MM.1S (cell line): ENCODE data around the gene ZPBP2.

Source experiments
- DNase-seq: peaks from one replicate; pipeline ENCODE4 v3.0.0-alpha.2; 2015
- H2AFZ ChIP-seq: fragments of 300-600 bp; sonication (generic); 2 replicates; pipeline ENCODE4 v1.6.0; 2016; ENCODE audit warnings: antibody characterized with exemption, low read length
- H3F3A ChIP-seq: fragments of 300-600 bp; sonication (generic); 2 replicates; pipeline ENCODE4 v1.6.1; 2016; ENCODE audit warnings: mild to moderate bottlenecking, antibody characterized with exemption, low read length, moderate library complexity, mixed read lengths; ENCODE audit not compliant: insufficient read depth
- H3K27ac ChIP-seq: fragments of 300-600 bp; sonication (generic); 2 replicates; pipeline ENCODE4 v1.5.1; 2016; ENCODE audit warnings: mild to moderate bottlenecking, low read length
- H3K27me3 ChIP-seq: fragments of 300-600 bp; sonication (generic); replicated peaks from 2 replicates; pipeline ENCODE4 v1.6.0; 2016; ENCODE audit warnings: low read length; ENCODE audit not compliant: insufficient read depth
- H3K36me3 ChIP-seq: fragments of 300-600 bp; sonication (generic); replicated peaks from 2 replicates; pipeline ENCODE4 v1.6.1; 2016; ENCODE audit warnings: mild to moderate bottlenecking, low read length, mixed read lengths; ENCODE audit not compliant: insufficient read depth
- H3K4me1 ChIP-seq: fragments of 300-600 bp; sonication (generic); 2 replicates; pipeline ENCODE4 v1.6.1; 2016; ENCODE audit warnings: low read length, mixed read lengths
- H3K4me2 ChIP-seq: fragments of 300-600 bp; sonication (generic); 2 replicates; pipeline ENCODE4 v1.6.0; 2016; ENCODE audit warnings: low read depth, low read length
- H3K4me3 ChIP-seq: fragments of 300-600 bp; sonication (generic); 2 replicates; pipeline ENCODE4 v1.5.1; 2016; ENCODE audit warnings: low read length, mixed read lengths
- H3K79me2 ChIP-seq: fragments of 300-600 bp; sonication (generic); 2 replicates; pipeline ENCODE4 v1.6.1; 2016; ENCODE audit warnings: mixed run types, low read length, mixed read lengths
- H3K9ac ChIP-seq: fragments of 300-600 bp; sonication (generic); 2 replicates; pipeline ENCODE4 v1.6.1; 2016; ENCODE audit warnings: low read length, mixed read lengths
- H3K9me2 ChIP-seq: fragments of 300-600 bp; sonication (generic); replicated peaks from 2 replicates; pipeline ENCODE4 v1.6.1; 2016; ENCODE audit warnings: mild to moderate bottlenecking, low read length, mixed read lengths; ENCODE audit not compliant: insufficient read depth
- H3K9me3 ChIP-seq: fragments of 300-600 bp; sonication (generic); replicated peaks from 2 replicates; pipeline ENCODE4 v1.6.1; 2016; ENCODE audit warnings: mild to moderate bottlenecking, low read length, mixed read lengths; ENCODE audit not compliant: insufficient read depth
- H4K20me1 ChIP-seq: fragments of 300-600 bp; sonication (generic); 2 replicates; pipeline ENCODE4 v1.6.1; 2016; ENCODE audit warnings: mild to moderate bottlenecking, low read length, moderate library complexity, mixed read lengths; ENCODE audit not compliant: insufficient read depth
- CTCF ChIP-seq: fragments of 300-600 bp; sonication (generic); IDR thresholded peaks from 2 replicates; pipeline ENCODE4 v1.5.1; 2016; ENCODE audit warnings: antibody characterized with exemption, low read length, mixed read lengths
- EZH2 ChIP-seq: fragments of 300-600 bp; sonication (generic); optimal IDR thresholded peaks from 2 replicates; pipeline ENCODE3; 2017; ENCODE audit warnings: low read depth, mild to moderate bottlenecking, antibody characterized with exemption, low read length, mixed read lengths
- EZH2phosphoT487 ChIP-seq: fragments of 300-600 bp; sonication (generic); IDR thresholded peaks from 2 replicates; pipeline ENCODE4 v1.6.1; 2018; ENCODE audit warnings: antibody characterized with exemption, low read length

ZPBP2 gene

GRCh38 chr17:39863244-39863917 lies 4.6 kb upstream of the ZPBP2 start:
- no peaks in the 10 kb centered on the region; the same call in 1 of the 2 replicates for H3K36me3 ChIP-seq
- H4K20me1 ChIP-seq: no peaks in the 10 kb centered on the region
- peaks cover 55% of the 10 kb centered on the region for H3F3A ChIP-seq
- peaks cover 39% of the 10 kb centered on the region for H3K4me1 ChIP-seq
- H3K79me2 ChIP-seq: peaks cover 69% of the 10 kb centered on the region
- peak overlapping the region; percentile 95 for H3K9ac ChIP-seq
- H3K4me2 ChIP-seq: peak overlapping the region; percentile 91
- H3K9me2 ChIP-seq: no peaks in the 10 kb centered on the region
- peak overlapping the region; percentile 98 for H3K27ac ChIP-seq
- no peaks in the 10 kb centered on the region for H3K27me3 ChIP-seq
- H3K9me3 ChIP-seq: no peaks in the 10 kb centered on the region
- H3K4me3 ChIP-seq: peak overlapping the region; percentile 86
- DNase-seq: no peak
- no peak overlapping the region for H2AFZ ChIP-seq
- TF ChIP-seq CTCF (no peak), EZH2phosphoT487 (no peak), EZH2 (no peak)

GRCh38 chr17:39863918-39864746 lies 3.9 kb upstream of the ZPBP2 start, which contains the start of gene IKZF3:
Gene IKZF3, minus strand, starts transcription at chr17:39864312. Its CDS starts 186 bp downstream, at chr17:39864126.
- H3K4me1 ChIP-seq: peaks cover 39% of the 10 kb centered on the region
- H4K20me1 ChIP-seq: no peaks in the 10 kb centered on the region
- H3K9ac ChIP-seq: peak within 1 kb of the TSS; percentile 95
- peaks cover 62% of the 10 kb centered on the region for H3K79me2 ChIP-seq
- no peaks in the 10 kb centered on the region for H3K9me3 ChIP-seq
- H3K27ac ChIP-seq: peak within 1 kb of the TSS; percentile 98
- peak; percentile 56 for TF ChIP-seq CTCF
- no peak for TF ChIP-seq EZH2
- no peak for TF ChIP-seq EZH2phosphoT487
- peak within 1 kb of the TSS; percentile 86 for H3K4me3 ChIP-seq
- H3K9me2 ChIP-seq: no peaks in the 10 kb centered on the region
- peaks cover 60% of the 10 kb centered on the region for H3F3A ChIP-seq
- no peaks in the 10 kb centered on the region; the same call in 1 of the 2 replicates for H3K36me3 ChIP-seq
- DNase-seq: peak; percentile 92
- peak within 1 kb of the TSS; percentile 91 for H3K4me2 ChIP-seq
- H3K27me3 ChIP-seq: no peaks in the 10 kb centered on the region
- H2AFZ ChIP-seq: peak within 1 kb of the TSS; percentile 37; the same call in 1 of the 2 replicates

GRCh38 chr17:39866013-39866730 lies 1.8 kb upstream of the ZPBP2 start:
- TF ChIP-seq EZH2 (no peak), EZH2phosphoT487 (no peak), CTCF (no peak)
- Histone ChIP-seq H3K4me3 (peak overlapping the region; percentile 86; the same call in 1 of the 2 replicates), H3K79me2 (peaks cover 42% of the 10 kb centered on the region), H3K4me1 (peaks cover 31% of the 10 kb centered on the region), H3K27me3 (no peaks in the 10 kb centered on the region), H3K36me3 (no peaks in the 10 kb centered on the region), H4K20me1 (no peaks in the 10 kb centered on the region), H3F3A (peaks cover 56% of the 10 kb centered on the region), H3K9ac (peak overlapping the region; percentile 95), H3K27ac (peak overlapping the region; percentile 98), H2AFZ (0 out of 2 replicates have a peak overlapping the region, but pooled peaks have one; percentile 1), H3K9me3 (no peaks in the 10 kb centered on the region), H3K4me2 (peak overlapping the region; percentile 91), H3K9me2 (no peaks in the 10 kb centered on the region)
- no peak for DNase-seq
